AG09309 (cell line): ENCODE results near the gene ATP1A1.
A peak's percentile ranks its signal among the peaks of the same experiment; 100 is the strongest.

Source experiments
- DNase-seq: peaks from one replicate; pipeline ENCODE4 v3.0.0-alpha.2; 2010; ENCODE audit warnings: low read depth
- H3K4me3 ChIP-seq: 2 replicates; pipeline ENCODE4 v1.5.1; 2011; ENCODE audit warnings: mild to moderate bottlenecking, low read depth, low read length, moderate library complexity; ENCODE audit not compliant: control insufficient read depth
- TF ChIP-seq, protein P1 (sequence below): IDR thresholded peaks from 2 replicates; pipeline ENCODE4 v1.5.1; 2011; ENCODE audit warnings: mild to moderate bottlenecking, low read depth, low read length, inconsistent platforms; ENCODE audit not compliant: insufficient read depth, control insufficient read depth; ENCODE audit errors: missing control alignments

ATP1A1 gene

DNA sequence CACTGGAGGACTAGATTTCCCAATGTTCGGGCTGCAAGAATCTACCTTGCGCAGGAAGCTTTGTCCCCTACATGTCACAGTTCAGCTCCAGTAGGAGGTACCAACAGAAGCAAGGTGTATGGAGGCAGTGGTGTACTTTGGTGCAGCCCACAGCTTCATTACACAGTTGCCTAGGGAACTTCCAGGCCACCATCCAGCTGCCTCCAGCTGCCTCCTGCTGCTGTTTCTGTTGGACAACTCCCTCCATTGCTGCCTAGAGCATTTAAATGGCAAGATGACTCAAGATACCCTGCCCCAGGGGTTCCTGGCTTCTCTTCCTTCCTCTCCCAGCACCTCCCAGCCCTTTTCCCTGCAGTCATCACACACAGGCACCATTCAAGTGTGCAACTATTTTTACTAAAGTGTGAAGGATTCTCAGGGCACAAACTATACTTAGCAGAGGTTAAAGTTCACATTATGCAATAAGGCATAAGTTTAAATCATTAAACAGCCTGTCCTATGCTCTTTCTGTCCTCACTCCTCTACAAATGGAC is 39.0 kb upstream of the ATP1A1 start:
- TF ChIP-seq, protein P1, sequence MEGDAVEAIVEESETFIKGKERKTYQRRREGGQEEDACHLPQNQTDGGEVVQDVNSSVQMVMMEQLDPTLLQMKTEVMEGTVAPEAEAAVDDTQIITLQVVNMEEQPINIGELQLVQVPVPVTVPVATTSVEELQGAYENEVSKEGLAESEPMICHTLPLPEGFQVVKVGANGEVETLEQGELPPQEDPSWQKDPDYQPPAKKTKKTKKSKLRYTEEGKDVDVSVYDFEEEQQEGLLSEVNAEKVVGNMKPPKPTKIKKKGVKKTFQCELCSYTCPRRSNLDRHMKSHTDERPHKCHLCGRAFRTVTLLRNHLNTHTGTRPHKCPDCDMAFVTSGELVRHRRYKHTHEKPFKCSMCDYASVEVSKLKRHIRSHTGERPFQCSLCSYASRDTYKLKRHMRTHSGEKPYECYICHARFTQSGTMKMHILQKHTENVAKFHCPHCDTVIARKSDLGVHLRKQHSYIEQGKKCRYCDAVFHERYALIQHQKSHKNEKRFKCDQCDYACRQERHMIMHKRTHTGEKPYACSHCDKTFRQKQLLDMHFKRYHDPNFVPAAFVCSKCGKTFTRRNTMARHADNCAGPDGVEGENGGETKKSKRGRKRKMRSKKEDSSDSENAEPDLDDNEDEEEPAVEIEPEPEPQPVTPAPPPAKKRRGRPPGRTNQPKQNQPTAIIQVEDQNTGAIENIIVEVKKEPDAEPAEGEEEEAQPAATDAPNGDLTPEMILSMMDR, result no peak
- no peak overlapping the region for H3K4me3 ChIP-seq
- DNase-seq, result peak; percentile 7

GRCh38 chr1:116334868-116335635 is 38.0 kb upstream of the ATP1A1 start:
- H3K4me3 ChIP-seq, result no peak overlapping the region
- TF ChIP-seq, protein P1, result no peak
- DNase-seq, result no peak

DNA sequence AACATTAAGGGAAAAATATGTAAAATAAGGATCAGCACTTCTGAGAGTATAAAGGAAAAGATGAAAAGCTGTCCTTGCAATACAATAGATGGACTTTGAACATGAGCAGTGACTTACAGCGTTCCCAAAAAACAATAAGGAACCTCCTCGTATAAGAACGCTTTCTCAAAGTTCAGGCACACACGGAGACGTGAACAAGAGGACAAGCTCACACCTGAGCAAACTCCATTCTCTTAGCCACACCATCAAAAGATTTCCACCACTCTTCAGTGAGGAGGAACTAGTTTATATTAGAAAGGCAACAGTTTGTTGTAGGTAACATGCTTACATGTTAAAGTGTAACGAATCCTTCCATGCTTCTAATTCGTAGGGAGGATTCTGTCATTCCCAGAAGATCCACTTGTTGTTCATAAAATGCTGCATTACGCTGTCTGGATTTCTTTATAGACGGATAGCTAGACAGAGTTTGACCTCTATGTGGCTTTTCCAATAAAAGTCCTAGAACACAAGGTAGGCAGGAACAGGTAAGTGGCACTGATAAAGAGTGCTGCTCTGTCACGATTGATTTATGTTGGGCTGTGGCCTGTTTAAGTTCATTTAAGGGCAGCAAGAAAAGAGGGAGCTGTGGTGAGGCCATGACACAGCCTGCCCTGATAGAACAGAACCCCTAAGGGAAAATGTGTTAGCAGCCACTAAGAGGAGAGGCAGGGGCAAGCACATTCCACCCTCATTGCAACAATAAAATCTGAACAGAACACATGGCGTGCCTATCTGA is 37.0 kb upstream of the ATP1A1 start:
- no peak for DNase-seq
- TF ChIP-seq, protein P1, result no peak
- no peak overlapping the region for H3K4me3 ChIP-seq

- TF ChIP-seq, protein P1, result no peak
- DNase-seq, result no peak
- H3K4me3 ChIP-seq, result no peak overlapping the region
Measured at GRCh38 chr1:116337398-116337797, 35.6 kb upstream of the ATP1A1 start.

DNA sequence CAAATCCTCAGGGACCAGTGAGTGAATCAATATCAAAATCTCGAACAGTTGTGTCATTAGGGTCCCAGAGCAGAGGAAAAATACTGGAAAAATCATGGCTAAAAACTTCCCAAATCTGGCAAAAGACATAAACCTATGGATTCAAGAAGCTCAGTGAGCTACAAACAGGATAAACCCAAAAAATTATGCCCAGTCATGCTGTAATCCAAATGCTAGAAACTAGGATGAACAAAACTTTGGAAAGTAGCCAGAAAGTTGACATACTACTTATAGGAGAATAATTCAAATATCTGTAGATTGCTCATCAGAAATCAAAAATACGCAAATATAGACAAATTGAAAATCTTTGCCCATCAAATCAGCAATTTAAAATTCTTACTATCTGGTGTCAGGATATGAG is 34.6 kb upstream of the ATP1A1 start:
- no peak for DNase-seq
- no peak overlapping the region for H3K4me3 ChIP-seq
- TF ChIP-seq, protein P1, result no peak

DNA sequence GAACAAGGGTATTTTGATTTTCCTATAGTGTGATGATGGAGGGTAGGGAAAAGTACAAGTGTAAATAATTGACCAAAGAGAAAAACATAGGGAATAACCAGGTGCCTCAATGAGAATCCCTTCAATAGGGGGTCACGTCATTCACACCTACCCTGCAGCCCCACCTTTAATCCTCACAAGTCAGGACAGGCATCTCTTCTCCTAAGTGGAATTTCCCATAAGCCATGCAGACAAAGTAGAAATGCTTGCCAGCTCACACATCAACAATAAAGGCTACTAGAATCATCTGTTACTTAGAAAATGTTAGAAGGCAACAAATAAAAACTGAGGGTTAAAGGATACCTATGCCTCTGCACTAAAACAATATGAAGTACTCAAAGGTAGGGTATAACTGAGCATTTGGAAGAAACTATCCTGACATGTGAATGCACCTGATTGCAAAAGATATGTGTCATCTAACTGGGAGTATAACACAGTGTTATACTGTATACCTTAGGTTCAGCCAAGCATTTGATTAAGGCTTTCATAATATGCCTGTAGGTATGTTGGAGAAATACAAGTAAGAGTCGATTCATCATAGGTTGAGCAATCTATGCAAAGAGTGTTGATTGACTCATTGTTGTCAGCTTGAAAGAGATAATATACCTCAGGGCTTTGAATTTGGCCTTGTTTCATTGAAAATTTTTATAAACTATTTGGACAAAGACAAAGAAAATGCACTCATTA is 32.4 kb upstream of the ATP1A1 start:
- TF ChIP-seq, protein P1, result no peak
- no peak for DNase-seq
- no peak overlapping the region for H3K4me3 ChIP-seq
